ENCODE measurements around the gene SERPINF2.
"Not testable (repeated sequence)": the region's sequence is repeated elsewhere in the genome, so short reads cannot be mapped to it uniquely, and the experiment has no call there.

SERPINF2 gene

DNA sequence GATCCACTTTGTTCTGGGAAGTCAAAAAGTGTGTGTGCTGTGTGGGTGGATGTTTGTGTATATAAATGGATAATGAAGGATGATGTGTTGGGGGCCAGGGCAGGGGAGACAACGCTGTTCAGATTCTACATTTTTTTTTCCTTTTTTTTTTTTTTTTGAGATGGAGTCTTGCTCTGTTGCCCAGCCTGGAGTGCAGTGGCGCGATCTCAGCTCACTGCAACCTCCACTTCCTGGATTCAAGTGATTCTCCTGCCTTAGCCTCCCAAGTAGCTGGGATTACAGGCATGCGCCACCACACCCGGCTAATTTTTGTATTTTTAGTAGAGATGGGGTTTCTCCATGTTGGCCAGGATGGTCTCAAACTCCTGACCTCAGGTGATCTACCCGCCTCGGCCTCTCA, 22.0 kb downstream of the SERPINF2 start:
- DNase-seq, result not testable (repeated sequence)

DNA sequence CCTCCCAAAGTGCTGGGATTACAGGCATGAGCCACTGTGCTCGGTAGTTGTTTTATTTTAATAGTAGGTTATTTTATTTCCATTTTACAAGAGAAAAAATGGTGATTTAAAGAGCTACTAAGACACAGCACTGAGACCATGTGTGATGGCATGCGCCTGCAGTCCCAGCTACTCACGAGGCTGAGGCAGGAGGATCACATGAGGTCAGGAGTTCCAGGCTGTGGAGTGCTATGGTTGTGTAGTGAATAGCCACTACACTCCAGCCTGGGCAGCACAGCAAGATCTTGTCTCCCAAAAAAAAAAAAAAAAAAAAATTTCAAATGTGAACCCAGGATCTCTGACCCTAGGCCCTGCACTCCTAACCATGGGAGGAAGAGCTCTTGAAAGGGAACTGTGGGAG, 22.9 kb downstream of the SERPINF2 start:
- no peak for DNase-seq

DNA sequence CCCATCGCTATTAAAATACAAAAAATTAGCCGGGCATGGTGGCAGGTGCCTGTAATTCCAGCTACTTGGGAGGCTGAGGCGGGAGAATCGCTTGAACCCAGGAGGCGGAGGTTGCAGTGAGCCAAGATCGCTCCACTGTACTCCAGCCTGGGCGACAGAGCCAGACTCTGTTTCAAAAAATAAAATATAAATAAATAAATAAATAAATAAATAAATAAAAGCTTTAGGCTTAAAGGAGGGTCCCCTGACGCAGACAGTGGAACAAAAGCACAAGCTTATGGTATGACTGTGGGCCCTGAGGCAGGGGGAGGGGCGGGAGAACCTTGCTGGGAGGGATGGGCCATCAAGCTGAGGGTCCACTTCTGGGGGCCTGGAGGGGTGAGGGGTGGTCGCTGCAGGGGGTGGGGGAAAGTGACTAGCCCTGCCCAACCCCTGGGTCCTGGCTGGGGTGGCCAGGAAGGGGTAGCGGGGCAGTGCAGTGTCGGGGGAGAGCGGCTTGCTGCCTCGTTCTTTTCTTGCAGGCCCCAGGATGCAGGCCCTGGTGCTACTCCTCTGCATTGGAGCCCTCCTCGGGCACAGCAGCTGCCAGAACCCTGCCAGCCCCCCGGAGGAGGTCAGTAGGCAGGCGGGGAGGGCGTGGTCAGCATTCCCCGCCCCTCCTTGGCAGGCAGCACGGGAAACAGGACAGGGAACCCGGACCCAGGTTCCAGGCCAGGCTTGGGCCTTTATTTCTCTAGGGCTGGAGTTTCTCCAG, 23.9 kb downstream of the SERPINF2 start:
- DNase-seq, result no peak

DNA sequence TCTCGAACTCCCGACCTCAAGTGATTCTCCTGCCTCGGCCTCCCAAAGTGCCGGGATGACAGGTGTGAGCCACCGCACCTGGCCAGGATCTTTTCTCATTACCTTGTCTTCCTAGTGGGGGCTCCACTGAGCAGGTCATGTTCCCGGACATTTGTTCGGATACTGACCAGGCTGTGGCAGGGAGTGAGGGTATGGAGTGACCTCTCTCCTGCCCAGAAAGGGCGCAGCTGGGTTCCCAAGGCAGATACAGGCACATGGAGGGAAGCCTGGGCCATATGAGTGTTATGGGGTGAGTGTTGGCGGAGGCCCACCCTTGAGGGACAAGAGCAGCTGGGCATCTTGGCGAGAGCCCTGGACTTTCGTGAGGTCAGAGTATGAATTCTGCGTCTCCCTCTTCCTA, 24.7 kb downstream of the SERPINF2 start:
- no peak for DNase-seq

DNA sequence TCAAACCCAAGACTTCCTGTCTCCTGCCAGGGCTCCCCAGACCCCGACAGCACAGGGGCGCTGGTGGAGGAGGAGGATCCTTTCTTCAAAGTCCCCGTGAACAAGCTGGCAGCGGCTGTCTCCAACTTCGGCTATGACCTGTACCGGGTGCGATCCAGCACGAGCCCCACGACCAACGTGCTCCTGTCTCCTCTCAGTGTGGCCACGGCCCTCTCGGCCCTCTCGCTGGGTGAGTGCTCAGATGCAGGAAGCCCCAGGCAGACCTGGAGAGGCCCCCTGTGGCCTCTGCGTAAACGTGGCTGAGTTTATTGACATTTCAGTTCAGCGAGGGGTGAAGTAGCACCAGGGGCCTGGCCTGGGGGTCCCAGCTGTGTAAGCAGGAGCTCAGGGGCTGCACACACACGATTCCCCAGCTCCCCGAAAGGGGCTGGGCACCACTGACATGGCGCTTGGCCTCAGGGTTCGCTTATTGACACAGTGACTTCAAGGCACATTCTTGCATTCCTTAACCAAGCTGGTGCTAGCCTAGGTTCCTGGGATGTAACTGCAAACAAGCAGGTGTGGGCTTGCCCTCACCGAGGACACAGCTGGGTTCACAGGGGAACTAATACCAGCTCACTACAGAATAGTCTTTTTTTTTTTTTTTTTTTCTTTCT, 27.3 kb downstream of the SERPINF2 start:
- DNase-seq, result no peak

DNA sequence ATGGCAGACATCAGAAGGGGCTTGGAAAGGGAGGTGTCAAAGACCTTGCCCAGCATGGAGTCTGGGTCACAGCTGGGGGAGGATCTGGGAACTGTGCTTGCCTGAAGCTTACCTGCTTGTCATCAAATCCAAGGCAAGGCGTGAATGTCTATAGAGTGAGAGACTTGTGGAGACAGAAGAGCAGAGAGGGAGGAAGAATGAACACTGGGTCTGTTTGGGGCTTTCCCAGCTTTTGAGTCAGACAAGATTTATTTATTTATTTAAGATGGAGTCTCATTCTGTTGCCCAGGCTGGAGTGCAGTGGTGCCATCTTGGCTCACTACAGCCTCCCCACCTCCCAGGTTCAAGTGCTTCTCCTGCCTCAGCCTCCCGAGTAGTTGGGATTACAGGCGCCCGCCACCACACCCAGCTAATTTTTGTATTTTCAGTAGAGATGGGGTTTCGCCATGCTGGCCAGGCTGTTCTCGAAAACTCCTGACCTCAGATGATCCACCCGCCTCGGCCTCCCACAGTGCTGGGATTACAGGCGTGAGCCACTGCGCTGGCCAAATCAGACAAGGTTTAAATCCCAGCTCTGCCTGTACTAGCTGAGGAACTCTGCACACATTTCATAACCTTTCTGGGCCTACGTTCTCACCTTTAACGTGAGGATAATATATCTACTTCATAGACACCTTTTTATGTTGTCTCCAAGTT, 30.5 kb downstream of the SERPINF2 start:
- not testable (repeated sequence) for DNase-seq

DNA sequence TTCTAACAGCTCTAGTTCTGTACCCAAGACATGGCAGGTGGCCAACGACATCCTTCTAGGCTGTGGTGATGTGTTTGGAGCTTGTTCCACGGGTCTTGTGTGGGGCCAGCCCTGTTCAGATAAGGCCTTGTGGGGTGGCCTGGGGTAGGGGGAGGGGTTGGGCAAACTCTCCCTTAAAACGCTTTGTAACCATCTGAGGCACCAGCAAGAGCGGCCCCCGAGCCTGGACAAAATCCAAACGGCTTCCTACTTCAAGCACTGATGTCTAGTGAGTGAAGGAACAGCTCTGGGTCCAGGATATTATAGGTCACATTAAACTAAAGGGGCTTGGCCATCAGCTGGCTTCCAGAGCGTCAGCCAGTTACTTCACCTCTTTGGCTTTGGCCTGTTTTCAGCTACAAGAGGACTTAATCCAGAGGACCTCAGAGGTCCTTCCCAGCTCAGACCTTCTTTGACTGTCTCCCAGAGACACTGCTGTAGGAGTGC, 31.1 kb downstream of the SERPINF2 start:
- DNase-seq, result no peak

DNA sequence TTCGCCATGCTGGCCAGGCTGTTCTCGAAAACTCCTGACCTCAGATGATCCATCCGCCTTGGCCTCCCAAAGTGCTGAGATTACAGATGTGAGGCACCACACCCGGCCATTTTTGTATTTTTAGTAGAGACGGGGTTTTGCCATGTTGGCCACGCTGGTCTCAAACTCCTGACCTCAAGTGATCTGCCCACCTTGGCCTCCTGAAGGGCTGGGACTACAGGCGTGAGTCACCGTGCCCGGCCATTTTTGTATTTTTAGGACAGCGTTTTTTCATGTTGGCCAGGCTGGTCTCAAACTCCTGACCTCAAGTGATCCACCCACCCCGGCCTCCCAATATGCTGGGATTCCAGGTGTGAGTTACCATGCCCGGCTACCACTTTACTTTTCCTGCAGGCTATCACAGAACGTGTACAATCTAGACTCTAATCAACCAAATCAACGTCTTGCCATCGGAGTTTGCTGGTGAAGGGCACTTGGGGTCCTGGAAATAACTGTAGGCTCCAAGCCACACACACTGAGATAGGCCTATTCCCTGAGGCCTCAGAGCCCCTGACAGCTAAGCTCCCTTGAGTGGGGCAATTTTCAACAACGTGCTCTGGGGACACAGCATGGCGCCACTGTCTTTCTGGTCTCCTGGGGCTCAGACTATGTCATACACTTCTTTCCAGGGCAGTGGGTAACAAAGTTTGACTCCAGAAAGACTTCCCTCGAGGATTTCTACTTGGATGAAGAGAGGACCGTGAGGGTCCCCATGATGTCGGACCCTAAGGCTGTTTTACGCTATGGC, 31.9 kb downstream of the SERPINF2 start:
- DNase-seq, result no peak

DNA sequence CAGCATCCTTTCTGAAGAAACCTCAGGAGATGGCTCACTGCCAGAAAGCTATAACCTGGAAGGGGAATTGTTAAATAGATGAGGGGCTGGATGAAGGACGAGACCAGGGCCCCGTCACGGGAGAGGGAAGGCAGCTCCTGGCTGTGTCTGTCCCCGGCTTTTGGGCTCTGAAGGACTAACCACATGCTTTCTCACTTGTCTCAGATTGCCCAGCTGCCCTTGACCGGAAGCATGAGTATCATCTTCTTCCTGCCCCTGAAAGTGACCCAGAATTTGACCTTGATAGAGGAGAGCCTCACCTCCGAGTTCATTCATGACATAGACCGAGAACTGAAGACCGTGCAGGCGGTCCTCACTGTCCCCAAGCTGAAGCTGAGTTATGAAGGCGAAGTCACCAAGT, 33.7 kb downstream of the SERPINF2 start:
- DNase-seq, result no peak

DNA sequence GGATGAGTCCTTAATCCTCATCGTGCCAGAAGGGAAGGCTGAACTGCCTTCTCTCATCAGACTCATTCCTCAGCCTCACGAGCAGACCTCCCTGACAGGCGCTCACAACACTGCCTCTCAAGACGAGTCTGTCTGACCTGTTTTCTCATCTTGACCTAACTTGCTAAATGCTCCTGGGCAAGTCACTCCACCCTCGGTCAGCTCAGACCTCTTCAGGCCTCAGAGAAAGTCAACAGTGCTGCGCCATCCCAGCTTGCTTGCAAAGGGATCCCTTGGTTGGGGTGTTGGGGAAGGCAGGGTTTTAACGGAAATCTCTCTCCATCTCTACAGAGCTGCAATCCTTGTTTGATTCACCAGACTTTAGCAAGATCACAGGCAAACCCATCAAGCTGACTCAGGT, 34.2 kb downstream of the SERPINF2 start:
- no peak for DNase-seq

DNA sequence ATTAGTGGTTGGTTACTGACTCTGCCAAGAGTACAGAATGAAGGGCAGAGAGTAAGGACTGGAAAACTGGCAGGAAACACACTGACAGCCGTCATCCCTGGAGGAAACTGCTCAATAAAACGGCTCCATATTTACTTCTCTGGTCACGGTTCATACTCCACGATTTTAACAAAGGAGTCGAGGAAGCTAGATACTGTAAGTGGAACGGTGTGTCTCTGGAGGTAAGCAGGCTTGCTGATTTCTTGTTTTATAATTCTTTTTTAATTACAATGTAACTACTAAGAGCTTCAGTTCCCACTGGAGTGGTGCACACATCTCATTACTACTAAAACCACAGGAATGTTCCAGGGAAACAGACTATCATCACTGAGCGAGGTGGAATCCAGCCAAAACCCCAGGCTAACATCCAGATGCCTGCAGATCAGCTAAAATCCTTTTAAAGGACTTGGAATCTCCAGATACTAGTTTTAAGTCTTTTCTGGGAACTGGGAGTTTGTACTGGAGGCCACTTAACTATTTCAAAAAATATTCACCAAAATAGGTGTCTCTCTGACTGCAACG, 37.0 kb downstream of the SERPINF2 start:
- no peak for DNase-seq

DNA sequence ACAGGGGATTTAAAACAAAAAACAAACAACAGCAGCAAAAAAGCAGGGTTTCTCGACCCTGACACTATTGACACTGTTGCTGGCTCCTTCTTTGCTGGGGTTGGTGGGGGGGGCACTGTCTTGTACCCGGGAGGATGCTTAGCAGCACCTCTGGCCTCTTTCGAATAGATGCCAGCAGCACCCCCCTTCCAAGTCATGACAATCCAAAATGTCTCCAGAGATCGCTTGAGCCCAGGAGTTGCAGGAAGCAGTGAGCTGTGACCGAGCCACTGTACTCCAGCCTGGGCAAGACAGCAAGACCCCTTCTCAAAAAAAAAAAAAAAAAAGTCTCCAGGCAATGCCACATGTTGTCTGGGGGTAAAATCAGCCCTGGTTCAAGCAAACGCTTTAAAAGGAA, 39.5 kb downstream of the SERPINF2 start:
- no peak for DNase-seq

DNA sequence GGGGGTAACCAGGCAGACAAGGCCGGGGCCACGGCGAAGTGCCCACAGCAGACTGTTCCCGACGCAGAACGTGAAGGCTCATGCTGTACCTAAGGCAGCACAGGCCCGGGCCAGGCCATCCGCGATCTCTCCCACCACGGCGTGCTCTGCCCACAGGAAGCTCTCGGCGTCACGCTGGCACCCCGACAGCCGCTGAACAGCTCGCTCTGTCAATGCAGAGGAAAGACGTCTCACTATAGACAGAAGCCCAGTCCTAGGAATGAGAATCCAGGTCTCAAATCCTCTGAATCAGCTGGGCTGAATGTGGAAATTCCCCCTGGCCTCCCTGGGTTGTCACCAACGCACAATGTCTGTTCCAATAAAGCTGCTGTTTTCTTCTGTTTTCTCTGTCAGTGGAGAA, 40.6 kb downstream of the SERPINF2 start:
- no peak for DNase-seq

DNA sequence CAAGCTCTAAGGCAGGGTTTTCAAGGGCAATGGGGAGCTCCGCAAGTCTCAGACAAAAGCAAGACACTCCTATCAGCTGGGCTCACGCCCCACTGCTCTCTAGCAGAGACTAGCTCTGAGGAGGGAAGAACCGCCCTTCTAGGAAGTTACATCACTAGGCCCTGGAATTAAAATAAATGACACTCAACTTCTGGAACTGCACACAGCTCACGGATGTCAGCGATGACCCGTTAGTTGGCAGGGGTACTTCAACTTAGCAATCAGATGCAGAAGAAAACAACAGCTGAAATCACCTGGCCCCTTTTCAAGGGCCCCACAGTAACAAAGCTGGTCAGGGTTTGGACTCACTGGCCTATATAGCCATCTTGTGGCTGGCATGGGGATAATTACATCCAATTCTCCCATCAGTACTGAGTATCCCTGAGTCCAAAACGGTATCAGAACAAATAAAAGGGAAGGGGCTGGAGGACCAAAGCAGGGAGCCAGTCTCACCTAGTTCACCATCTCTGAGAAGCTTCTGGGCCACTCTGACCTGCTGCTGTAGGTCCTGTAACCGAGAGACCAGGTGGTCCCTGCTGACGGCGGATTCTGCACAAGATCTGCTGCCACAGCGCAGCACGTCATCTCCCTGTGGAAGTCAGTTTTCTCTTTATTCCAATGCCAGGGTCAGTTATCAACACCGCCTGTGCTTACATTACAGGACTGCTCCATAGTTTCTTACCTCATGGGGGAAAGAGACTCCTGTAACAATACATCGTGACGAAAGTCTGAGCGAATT, 41.4 kb downstream of the SERPINF2 start:
- no peak for DNase-seq

DNA sequence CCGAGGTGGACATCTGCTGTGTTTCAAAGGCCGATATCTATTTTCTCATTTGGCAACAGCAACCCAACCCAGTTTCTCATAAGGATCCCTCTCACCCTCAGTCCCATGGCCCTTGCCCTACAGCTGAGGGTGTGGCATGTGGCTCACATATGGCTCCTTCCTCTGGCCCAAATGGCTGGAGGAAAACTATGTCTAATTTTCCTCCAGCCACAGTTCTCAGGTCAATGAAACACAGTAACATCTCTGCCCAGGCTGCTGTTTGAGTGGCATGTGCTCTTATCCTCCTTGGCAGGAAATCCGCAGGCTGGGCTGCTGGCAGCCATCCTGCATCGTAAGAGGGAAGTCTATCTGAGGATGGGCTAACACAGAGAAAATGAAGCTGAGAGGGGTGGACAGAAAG, 43.3 kb downstream of the SERPINF2 start:
- DNase-seq, result no peak

DNA sequence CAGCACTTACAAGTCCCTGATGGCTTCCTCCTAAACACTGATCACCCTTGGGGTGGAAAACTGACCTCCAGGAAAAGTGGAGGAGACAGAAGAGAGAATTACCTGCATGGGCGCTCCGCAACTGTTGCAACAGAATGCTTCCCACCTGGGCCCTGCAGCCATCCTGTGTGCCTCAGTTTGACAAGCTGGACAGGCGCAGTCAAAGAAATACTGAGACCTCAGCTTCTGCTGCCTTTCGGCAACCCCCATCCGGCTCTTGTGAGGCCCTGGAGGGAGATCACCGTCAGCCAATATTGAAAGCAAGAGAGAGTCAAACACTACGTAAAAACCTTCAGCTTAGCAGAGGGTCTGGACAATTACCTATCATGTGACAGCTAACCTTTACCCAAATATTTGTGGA, 44.0 kb downstream of the SERPINF2 start:
- DNase-seq, result no peak

DNA sequence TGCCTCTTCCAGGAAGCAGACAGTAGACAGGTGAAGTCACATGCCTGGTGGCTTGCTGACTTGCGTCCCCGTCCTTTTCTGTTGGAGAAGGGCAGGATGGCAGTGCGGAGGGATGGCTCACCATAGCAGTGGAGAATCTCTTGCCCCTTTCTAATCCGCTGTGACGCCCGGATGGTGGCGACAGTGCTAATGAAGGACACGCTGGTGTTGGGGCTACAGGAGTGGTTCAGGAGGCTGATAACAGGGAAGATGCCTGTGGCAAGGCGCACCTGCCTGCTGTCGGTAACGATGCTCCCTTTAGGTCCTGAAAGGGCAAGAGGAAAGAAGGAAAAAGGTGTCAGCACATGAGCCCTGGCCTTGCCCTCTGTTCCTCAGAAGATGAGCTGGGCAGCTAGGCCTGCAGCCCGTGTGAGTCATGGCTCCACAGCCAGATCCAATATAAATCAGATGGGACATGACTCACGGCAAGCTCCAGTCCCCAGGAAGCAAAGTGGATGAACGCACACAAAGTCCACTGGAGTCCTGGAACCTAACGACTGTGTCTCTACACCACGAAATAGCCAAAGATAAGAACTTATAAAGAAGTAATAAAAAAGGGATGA, 44.7 kb downstream of the SERPINF2 start:
- no peak for DNase-seq

DNA sequence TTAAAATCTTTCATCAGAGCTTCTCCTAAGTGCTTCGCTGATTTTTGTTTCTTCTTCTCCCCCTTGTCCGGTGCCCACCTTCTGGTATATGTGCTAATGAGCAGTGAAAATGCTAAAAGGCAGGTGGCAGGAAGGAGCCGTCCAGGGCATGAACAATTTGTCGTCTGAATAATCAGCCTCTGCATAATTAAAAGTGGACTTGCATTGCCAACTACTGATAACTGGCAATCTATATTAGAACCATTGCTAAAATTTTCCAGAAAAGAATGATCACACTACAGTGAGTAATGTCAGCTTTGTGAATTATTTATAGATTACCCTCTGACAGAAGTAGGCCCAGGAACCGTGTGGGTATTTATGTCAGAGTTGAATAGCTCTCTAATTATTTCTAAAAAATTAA, 47.3 kb downstream of the SERPINF2 start:
- no peak for DNase-seq

DNA sequence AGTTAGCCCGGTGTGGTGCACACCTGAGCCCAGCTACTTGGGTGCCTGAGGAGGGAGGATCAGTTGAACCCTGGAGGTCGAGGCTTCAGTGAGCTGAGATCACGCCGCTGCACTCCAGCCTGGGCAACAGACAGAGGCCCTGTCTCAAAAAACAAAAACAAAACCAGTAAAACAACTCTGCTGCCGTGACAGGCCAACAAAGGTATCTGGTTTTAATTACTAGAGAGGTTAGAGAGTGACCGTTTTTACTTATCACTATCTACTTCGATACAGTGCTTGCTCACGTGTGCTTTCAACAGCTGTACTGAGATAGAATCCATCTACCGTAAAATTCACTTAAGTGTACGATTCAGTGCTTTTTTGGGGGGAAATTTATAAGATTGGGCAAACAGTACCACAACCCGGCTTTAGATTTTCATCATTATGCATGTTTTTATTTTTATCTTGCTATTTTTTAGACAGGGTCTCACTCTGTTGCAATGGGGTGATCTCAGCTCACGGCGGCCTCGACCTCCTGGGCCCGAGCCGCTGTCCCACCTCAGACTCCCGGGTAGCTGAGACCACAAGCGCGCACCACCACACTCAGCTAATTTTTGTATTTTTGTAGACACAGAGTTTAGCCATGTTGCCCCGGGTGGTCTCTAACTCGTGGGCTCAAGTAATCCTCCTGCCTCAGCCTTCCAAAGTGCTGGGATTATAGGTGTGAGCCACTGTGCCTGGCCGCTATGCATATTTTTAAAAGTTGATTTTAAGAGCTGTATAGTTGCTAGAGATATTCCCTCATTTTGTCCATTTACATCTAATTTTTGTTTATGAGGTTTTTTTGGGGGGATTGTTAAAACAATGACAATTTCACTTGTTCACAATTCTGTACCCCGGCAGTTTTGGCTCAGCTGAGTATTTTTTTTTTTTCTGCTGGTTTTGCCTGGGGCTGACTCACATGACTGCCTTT, 50.1 kb downstream of the SERPINF2 start:
- DNase-seq, result no peak

DNA sequence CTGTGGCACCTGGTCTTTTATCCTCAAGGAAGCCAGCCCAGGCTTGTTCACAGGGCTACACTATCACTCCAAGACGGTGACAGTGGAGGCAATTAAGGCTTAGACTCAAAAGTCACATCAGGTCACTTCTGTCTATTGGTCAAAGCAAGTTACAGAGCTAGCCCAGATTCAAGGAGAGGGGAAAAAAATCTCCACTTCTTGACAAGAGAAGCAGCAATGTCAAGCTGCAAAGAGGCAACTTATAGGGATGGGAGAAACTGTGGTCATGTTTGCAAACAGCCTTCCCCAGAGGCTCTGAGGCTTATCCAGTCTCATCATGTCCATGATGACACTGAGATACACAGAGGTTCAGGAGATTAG, 50.8 kb downstream of the SERPINF2 start:
- no peak for DNase-seq

DNA sequence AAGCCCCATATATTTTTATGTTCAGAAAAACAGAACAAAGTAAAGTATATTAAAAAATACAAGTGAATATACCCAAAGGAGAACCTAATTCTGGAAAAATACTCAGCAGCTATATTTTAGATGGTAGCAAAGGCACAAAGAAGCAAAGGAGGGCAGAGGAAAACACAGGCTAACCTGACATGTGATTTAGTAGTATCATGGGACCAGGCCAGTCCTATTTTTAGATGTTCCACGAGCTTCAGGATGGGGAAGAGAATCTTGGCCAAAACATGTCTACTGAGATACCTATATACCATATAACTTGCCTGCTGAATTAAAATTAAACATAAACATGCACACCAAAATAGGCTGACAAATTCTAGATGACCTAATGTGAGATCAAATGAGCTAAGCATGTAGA, 54.1 kb downstream of the SERPINF2 start:
- DNase-seq, result no peak
